T-cell (primary cell): ENCODE results near the gene NKIRAS1. TPM values are rescaled to one million over a fixed set of nuclear protein-coding genes. Genes with fewer than 3 reads are reported as not detected.

ENCODE experiments used
- ATAC-seq, 4 experiments: fragments of 200-7000 bp in 3 of 4; fragments of 150-1000 bp in 1 of 4; cut with Tn5 transposase; replicated peaks in 1 of 4; 1 replicate in 3 of 4; 2 replicates in 1 of 4; pipeline ENCODE4 v1.10.0; 2021; ENCODE audit warnings: moderate library complexity in 3 of 4, mild to moderate bottlenecking in 2 of 4, moderate number of reproducible peaks in 1 of 4
- CTCF ChIA-PET, 2 donors: fragments of 300-600 bp; sonication (Branson Sonifier 250); formaldehyde crosslinking; loops; one replicate each; lab custom pipeline; 2022; ENCODE audit warnings: antibody characterized with exemption in 2 of 2; lab: Charles Lee
- POLR2A ChIA-PET, 2 donors: fragments of 300-600 bp; sonication (Branson Sonifier 250); formaldehyde crosslinking; loops; one replicate each; lab custom pipeline; 2022; ENCODE audit warnings: antibody characterized with exemption in 2 of 2; lab: Charles Lee
- DNase-seq, 35 experiments: peaks; one replicate each; pipeline versions ENCODE4 v3.0.0 to v3.0.0-alpha.2; 2013 to 2023
- H3K27ac ChIP-seq: one replicate; pipeline ENCODE4 v1.5.1; 2013; ENCODE audit warnings: low read length
- H3K27me3 ChIP-seq, 2 experiments: replicated peaks in 1 of 2; 1 replicate in 1 of 2; 2 replicates in 1 of 2; pipeline versions ENCODE4 v1.6.1 to v1.7.0; 2013; ENCODE audit warnings: low read length in 1 of 2, mixed read lengths in 1 of 2; ENCODE audit not compliant: control insufficient read depth in 2 of 2, insufficient read depth in 2 of 2; ENCODE audit errors: extremely low read depth in 1 of 2
- H3K36me3 ChIP-seq, 2 donors: 1 replicate in 1 of 2; 2 replicates in 1 of 2; pipeline versions ENCODE4 v1.6.1 to v1.7.0; 2013; ENCODE audit warnings: low read length in 1 of 2; ENCODE audit not compliant: control insufficient read depth in 2 of 2, insufficient read depth in 1 of 2; ENCODE audit errors: extremely low read depth in 1 of 2
- H3K4me1 ChIP-seq, 2 experiments: 1 replicate in 1 of 2; 2 replicates in 1 of 2; pipeline versions ENCODE4 v1.6.1 to v1.7.0; 2013; ENCODE audit warnings: low read length in 2 of 2, mixed read lengths in 1 of 2; ENCODE audit not compliant: insufficient read depth in 2 of 2, control insufficient read depth in 1 of 2; ENCODE audit errors: extremely low read depth in 1 of 2
- H3K4me3 ChIP-seq, 2 donors: 1 replicate in 1 of 2; 2 replicates in 1 of 2; pipeline versions ENCODE4 v1.5.1 to v1.7.0; 2013; ENCODE audit warnings: mild to moderate bottlenecking in 2 of 2, low read length in 1 of 2, moderate library complexity in 1 of 2; ENCODE audit not compliant: control insufficient read depth in 1 of 2; ENCODE audit errors: extremely low read depth in 1 of 2
- H3K9me3 ChIP-seq: 2 replicates; pipeline ENCODE4 v1.7.0; 2013
- H3K27ac Mint-ChIP-seq, 2 donors: one replicate each; pipeline ENCODE4 v1.8.0; 2020 to 2021; ENCODE audit warnings: mild to moderate bottlenecking in 2 of 2, mixed read lengths in 2 of 2
- H3K27me3 Mint-ChIP-seq, 2 donors: one replicate each; pipeline ENCODE4 v1.8.0; 2021 to 2022; ENCODE audit warnings: mixed read lengths in 2 of 2
- H3K36me3 Mint-ChIP-seq: one replicate; pipeline ENCODE4 v1.8.0; 2021; ENCODE audit warnings: mixed read lengths
- H3K4me1 Mint-ChIP-seq, 3 donors: one replicate each; pipeline ENCODE4 v1.8.0; 2020 to 2022; ENCODE audit warnings: mixed read lengths in 3 of 3, mild to moderate bottlenecking in 1 of 3
- H3K4me3 Mint-ChIP-seq, 3 donors: one replicate each; pipeline ENCODE4 v1.8.0; 2020 to 2022; ENCODE audit warnings: mild to moderate bottlenecking in 3 of 3, mixed read lengths in 3 of 3, moderate library complexity in 3 of 3
- H3K9me3 Mint-ChIP-seq, 3 donors: one replicate each; pipeline ENCODE4 v1.8.0; 2020 to 2022; ENCODE audit warnings: mixed read lengths in 3 of 3
- WGBS: methylation state at CpG from one replicate; pipeline ENCODE4 v1.1.5; 2013; ENCODE audit warnings: missing lambda C conversion rate; ENCODE audit not compliant: insufficient coverage; 5-methylcytosine and 5-hydroxymethylcytosine counted together
- total RNA-seq, 35 experiments: library from RNA in 6 of 35; stranded (reverse) in 6 of 35; fragments of 120-200 nt in 1 of 35; gene quantifications; one replicate each; pipeline versions ENCODE4 v1.2.1 to v1.2.4 and lab custom pipeline; 2013 to 2026

NKIRAS1 gene
- total RNA-seq, 5 donors from 2014 or later (not counting 1 experiment from before 2014, with no cell fraction given) = 2.2 to 4.1 (median 3.6) TPM

DNA sequence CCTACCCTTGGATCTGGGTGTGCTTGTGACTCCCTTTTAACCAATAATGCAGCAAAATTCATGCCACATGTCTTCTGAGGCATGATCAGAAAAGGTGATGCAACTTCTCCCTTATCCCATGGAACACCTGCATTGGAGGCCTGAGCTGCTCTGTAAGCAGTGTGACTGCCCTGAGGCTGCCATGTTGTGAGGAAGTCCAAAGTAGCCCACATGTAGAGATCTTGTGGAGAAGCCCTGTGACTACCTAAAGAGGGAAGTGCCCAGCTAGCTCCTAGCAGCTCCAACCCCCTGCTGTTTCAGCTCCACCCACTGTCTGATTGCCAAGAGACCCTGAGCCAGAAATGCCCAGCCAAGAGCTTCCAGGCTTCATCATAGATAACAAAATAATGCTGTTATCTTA is 21.9 kb upstream of the NKIRAS1 start:
- Histone ChIP-seq H3K9me3 (no peaks in the 10 kb centered on the region), H3K27me3 (no peaks in the 10 kb centered on the region), H3K36me3 (no peaks in the 10 kb centered on the region), H3K27ac (no peak overlapping the region), H3K4me3 (no peak overlapping the region), H3K4me1 (no peaks in the 10 kb centered on the region)
- DNase-seq (no peak), ATAC-seq (no peak)
- peaks cover 0 to 4% of the 10 kb centered on the region in 2 donors for H3K27me3 Mint-ChIP-seq
- peaks cover 0 to 5% (median 3%) of the 10 kb centered on the region in 3 donors for H3K4me1 Mint-ChIP-seq
- H3K4me3 Mint-ChIP-seq = no peak overlapping the region
- H3K36me3 Mint-ChIP-seq = no peaks in the 10 kb centered on the region
- POLR2A ChIA-PET = no interaction called here
- H3K9me3 Mint-ChIP-seq = no peaks in the 10 kb centered on the region
- no peak overlapping the region for H3K27ac Mint-ChIP-seq
- CTCF ChIA-PET = no interaction called here

- no peaks in the 10 kb centered on the region for H3K9me3 ChIP-seq
- no peak overlapping the region for H3K27ac ChIP-seq
- ATAC-seq (no peak), DNase-seq (no peak)
- H3K9me3 Mint-ChIP-seq = no peaks in the 10 kb centered on the region
- no peak overlapping the region for H3K27ac Mint-ChIP-seq
- no peaks in the 10 kb centered on the region for H3K36me3 ChIP-seq
- no peaks in the 10 kb centered on the region for H3K4me1 Mint-ChIP-seq
- H3K27me3 Mint-ChIP-seq = peaks cover 0 to 4% of the 10 kb centered on the region in 2 donors
- WGBS = no CpG with 5 or more reads among the region's 1 CpG
- H3K27me3 ChIP-seq = no peaks in the 10 kb centered on the region
- H3K4me3 Mint-ChIP-seq = no peak overlapping the region
- H3K4me3 ChIP-seq = no peak overlapping the region
- H3K36me3 Mint-ChIP-seq = no peaks in the 10 kb centered on the region
- CTCF ChIA-PET = no interaction called here
- POLR2A ChIA-PET = no interaction called here
- H3K4me1 ChIP-seq = no peaks in the 10 kb centered on the region
These were observed 20.5 kb upstream of the NKIRAS1 start for GRCh38 chr3:23937296-23937695.

DNA sequence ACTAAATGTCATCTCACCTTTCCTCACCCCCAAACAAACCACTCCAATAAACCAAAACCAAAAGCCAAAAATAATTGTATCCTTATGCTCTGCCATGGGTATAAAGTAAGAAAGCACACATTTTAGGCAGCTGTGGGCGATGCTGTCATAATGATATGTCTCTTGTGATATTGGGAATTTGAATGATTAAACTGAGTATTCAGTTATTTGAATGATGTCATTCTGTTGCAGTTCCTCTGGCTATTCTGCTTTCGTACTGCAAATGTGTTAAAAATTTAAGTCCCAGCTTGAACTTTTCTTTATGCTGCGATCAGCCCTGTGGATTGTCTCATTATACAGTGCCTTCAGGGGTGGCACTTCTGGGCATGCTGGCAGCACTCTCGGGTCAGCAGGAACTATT is 17.5 kb upstream of the NKIRAS1 start:
- Histone ChIP-seq H3K4me1 (no peaks in the 10 kb centered on the region), H3K27ac (no peak overlapping the region), H3K27me3 (no peaks in the 10 kb centered on the region), H3K4me3 (no peak overlapping the region), H3K9me3 (no peaks in the 10 kb centered on the region), H3K36me3 (no peaks in the 10 kb centered on the region)
- ATAC-seq (no peak), DNase-seq (no peak)
- H3K9me3 Mint-ChIP-seq = no peaks in the 10 kb centered on the region
- POLR2A ChIA-PET = interaction anchor here in 1 of 2 donors (0.6 kb wide), 1 partner anchor 17 kb away, joined by 14 read pairs; no protein-coding TSS in a partner anchor
- WGBS = 89% methylated on average over 1 of the region's 4 CpGs
- H3K4me3 Mint-ChIP-seq = no peak overlapping the region
- H3K27me3 Mint-ChIP-seq = peaks cover 0 to 4% of the 10 kb centered on the region in 2 donors
- CTCF ChIA-PET = no interaction called here
- H3K27ac Mint-ChIP-seq = no peak overlapping the region
- H3K4me1 Mint-ChIP-seq = peaks cover 0 to 2% (median 0%) of the 10 kb centered on the region in 3 donors
- no peaks in the 10 kb centered on the region for H3K36me3 Mint-ChIP-seq

GRCh38 chr3:23932571-23932970 is 15.8 kb upstream of the NKIRAS1 start:
- H3K36me3 ChIP-seq = no peaks in the 10 kb centered on the region
- no peaks in the 10 kb centered on the region for H3K4me1 ChIP-seq
- no peaks in the 10 kb centered on the region for H3K27me3 ChIP-seq
- ATAC-seq (no peak), DNase-seq (no peak)
- Mint-ChIP-seq H3K36me3 (no peaks in the 10 kb centered on the region), H3K27ac (no peak overlapping the region), H3K4me1 (peaks cover 0 to 2% (median 0%) of the 10 kb centered on the region in 3 donors), H3K27me3 (peaks cover 0 to 4% of the 10 kb centered on the region in 2 donors), H3K9me3 (no peaks in the 10 kb centered on the region), H3K4me3 (no peak overlapping the region)
- WGBS = no CpG with 5 or more reads among the region's 4 CpGs
- no peak overlapping the region for H3K27ac ChIP-seq
- POLR2A ChIA-PET = no interaction called here
- CTCF ChIA-PET = no interaction called here
- H3K4me3 ChIP-seq = no peak overlapping the region
- H3K9me3 ChIP-seq = no peaks in the 10 kb centered on the region

GRCh38 chr3:23931597-23931996 is 14.8 kb upstream of the NKIRAS1 start:
- Histone ChIP-seq H3K27ac (no peak overlapping the region), H3K36me3 (no peaks in the 10 kb centered on the region), H3K27me3 (no peaks in the 10 kb centered on the region), H3K9me3 (no peaks in the 10 kb centered on the region), H3K4me3 (no peak overlapping the region), H3K4me1 (no peaks in the 10 kb centered on the region)
- DNase-seq (no peak), ATAC-seq (no peak)
- Mint-ChIP-seq H3K4me3 (no peak overlapping the region), H3K36me3 (peaks cover 3% of the 10 kb centered on the region), H3K9me3 (no peaks in the 10 kb centered on the region), H3K27ac (no peak overlapping the region), H3K27me3 (peaks cover 0 to 4% of the 10 kb centered on the region in 2 donors), H3K4me1 (peaks cover 0 to 2% (median 0%) of the 10 kb centered on the region in 3 donors)
- 67% methylated on average over 1 of the region's 3 CpGs for WGBS
- POLR2A ChIA-PET = no interaction called here
- CTCF ChIA-PET = no interaction called here

- Mint-ChIP-seq H3K4me1 (peaks cover 0 to 2% (median 0%) of the 10 kb centered on the region in 3 donors), H3K4me3 (no peak overlapping the region), H3K9me3 (no peaks in the 10 kb centered on the region), H3K27me3 (no peaks in the 10 kb centered on the region), H3K36me3 (peaks cover 8% of the 10 kb centered on the region), H3K27ac (no peak overlapping the region)
- WGBS = 40% methylated on average over 5 of the region's 8 CpGs
- no peak overlapping the region for H3K4me3 ChIP-seq
- no peaks in the 10 kb centered on the region for H3K36me3 ChIP-seq
- no peaks in the 10 kb centered on the region for H3K27me3 ChIP-seq
- CTCF ChIA-PET = interaction anchor here in 1 of 2 donors (0.6 kb wide), 1 partner anchor 79 kb away, joined by 9 read pairs; no protein-coding TSS in a partner anchor
- ATAC-seq (no peak), DNase-seq (no peak)
- H3K4me1 ChIP-seq = no peaks in the 10 kb centered on the region
- H3K27ac ChIP-seq = no peak overlapping the region
- POLR2A ChIA-PET = interaction anchor here in 1 of 2 donors (1.2 kb wide), 1 partner anchor 10 kb away, joined by 3 read pairs; no protein-coding TSS in a partner anchor
- H3K9me3 ChIP-seq = no peaks in the 10 kb centered on the region
These were observed 11.7 kb upstream of the NKIRAS1 start for GRCh38 chr3:23928524-23928923.
